Progenitor cell of endocrine pancreas (in vitro differentiated cells): ENCODE data around the gene TAOK2. TPM values are rescaled to one million over a fixed set of nuclear protein-coding genes. Genes with fewer than 3 reads are reported as not detected.

Source experiments
- DNase-seq: peaks from one replicate; pipeline ENCODE4 v3.0.0; 2021; ENCODE audit warnings: low spot score; ENCODE audit not compliant: unreplicated experiment
- H3K27ac Mint-ChIP-seq: 2 replicates; pipeline ENCODE4 v1.8.0; 2021; ENCODE audit warnings: mild to moderate bottlenecking, moderate library complexity, mixed read lengths
- H3K27me3 Mint-ChIP-seq: 2 replicates; pipeline ENCODE4 v1.8.0; 2021; ENCODE audit warnings: mixed read lengths
- H3K36me3 Mint-ChIP-seq: 2 replicates; pipeline ENCODE4 v1.8.0; 2022; ENCODE audit warnings: mixed read lengths; ENCODE audit not compliant: insufficient read depth
- H3K4me1 Mint-ChIP-seq: 2 replicates; pipeline ENCODE4 v1.8.0; 2021; ENCODE audit warnings: low read depth, mixed read lengths
- H3K4me3 Mint-ChIP-seq: 2 replicates; pipeline ENCODE4 v1.8.0; 2021; ENCODE audit warnings: low read depth, mild to moderate bottlenecking, moderate library complexity, mixed read lengths
- H3K9me3 Mint-ChIP-seq: 2 replicates; pipeline ENCODE4 v1.8.0; 2021; ENCODE audit warnings: low read depth, mixed read lengths
- total RNA-seq: library from RNA; stranded (reverse); gene quantifications from 2 replicates; pipeline ENCODE4 v1.2.1, GENCODE V29; 2021
- TF ChIP-seq, protein P1 (sequence below): fragments of 200-600 bp; sonication (generic); IDR thresholded peaks from one replicate; pipeline ENCODE4 v1.5.0; 2021; ENCODE audit warnings: antibody characterized with exemption, mild to moderate bottlenecking; ENCODE audit not compliant: unreplicated experiment

TAOK2 gene
- total RNA-seq, 1 donor from 2014 or later: 54.0 TPM

DNA sequence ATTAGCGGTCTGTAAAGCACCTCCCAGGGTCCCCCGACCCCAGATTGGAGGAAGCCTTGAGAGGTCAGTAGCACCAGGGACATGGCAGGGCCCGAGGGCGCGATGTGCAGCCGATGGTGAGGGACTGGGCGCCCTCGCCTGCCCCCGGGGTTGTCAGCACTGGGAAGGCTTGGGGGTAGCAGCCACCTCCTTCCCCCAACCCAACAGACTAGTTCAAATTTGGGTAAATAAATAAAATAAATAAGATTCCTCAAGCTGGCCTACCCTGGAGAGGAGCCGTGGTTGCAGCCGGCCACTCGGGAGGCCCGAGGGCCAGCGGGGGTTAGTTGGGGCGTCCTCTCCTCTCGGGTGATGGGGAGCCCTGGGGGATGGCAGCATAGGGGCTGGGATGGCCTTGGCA lies 50.8 kb downstream of the TAOK2 start:
- Mint-ChIP-seq H3K4me3 (no peak overlapping the region), H3K36me3 (no peaks in the 10 kb centered on the region), H3K9me3 (no peaks in the 10 kb centered on the region), H3K27me3 (peaks cover 35% of the 10 kb centered on the region), H3K4me1 (no peaks in the 10 kb centered on the region), H3K27ac (no peak overlapping the region)
- TF ChIP-seq, protein P1, sequence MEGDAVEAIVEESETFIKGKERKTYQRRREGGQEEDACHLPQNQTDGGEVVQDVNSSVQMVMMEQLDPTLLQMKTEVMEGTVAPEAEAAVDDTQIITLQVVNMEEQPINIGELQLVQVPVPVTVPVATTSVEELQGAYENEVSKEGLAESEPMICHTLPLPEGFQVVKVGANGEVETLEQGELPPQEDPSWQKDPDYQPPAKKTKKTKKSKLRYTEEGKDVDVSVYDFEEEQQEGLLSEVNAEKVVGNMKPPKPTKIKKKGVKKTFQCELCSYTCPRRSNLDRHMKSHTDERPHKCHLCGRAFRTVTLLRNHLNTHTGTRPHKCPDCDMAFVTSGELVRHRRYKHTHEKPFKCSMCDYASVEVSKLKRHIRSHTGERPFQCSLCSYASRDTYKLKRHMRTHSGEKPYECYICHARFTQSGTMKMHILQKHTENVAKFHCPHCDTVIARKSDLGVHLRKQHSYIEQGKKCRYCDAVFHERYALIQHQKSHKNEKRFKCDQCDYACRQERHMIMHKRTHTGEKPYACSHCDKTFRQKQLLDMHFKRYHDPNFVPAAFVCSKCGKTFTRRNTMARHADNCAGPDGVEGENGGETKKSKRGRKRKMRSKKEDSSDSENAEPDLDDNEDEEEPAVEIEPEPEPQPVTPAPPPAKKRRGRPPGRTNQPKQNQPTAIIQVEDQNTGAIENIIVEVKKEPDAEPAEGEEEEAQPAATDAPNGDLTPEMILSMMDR: no peak
- DNase-seq: no peak

DNA sequence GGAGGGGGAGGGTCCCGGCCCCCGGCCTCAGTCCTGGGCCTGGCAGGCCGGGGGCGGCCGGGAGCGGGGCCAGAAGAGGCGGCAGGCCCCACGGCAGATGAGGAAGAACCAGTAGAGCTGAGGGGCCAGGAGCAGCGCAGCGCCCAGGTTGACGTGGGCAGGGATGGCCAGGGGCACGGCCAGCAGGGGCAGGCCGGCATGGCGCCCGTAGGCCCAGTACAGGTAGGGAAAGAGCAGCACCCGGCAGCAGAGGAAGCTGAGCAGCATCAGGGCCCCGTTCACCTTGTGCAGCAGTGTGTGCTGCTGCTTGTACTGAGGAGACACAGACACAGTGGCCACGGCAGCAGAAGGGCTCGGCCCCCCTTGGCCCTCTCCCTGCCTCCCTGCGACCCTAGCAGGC lies 51.5 kb downstream of the TAOK2 start:
- H3K4me3 Mint-ChIP-seq: no peak overlapping the region
- no peaks in the 10 kb centered on the region for H3K36me3 Mint-ChIP-seq
- no peaks in the 10 kb centered on the region for H3K9me3 Mint-ChIP-seq
- peaks cover 42% of the 10 kb centered on the region for H3K27me3 Mint-ChIP-seq
- TF ChIP-seq, protein P1: no peak
- H3K4me1 Mint-ChIP-seq: no peaks in the 10 kb centered on the region
- H3K27ac Mint-ChIP-seq: no peak overlapping the region
- DNase-seq: no peak

DNA sequence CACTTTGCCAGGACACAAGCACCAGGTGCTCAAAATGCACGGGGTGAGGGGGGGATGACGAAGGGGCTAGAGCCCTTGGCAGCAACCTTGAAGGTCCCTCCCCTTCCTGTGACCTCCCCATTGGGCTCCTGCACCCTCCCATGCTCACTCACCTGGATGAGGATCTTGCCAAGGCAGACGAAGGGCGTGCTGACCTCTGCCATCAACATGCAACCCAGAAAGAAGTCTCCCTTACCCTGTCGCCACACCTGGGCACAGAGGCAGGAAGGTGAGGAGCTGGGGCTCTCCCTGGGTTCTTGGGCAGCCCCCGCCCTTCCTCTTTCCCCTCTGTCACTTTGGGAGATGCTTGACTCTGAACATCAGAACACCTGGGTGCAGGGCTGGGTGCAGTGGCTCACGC lies 51.9 kb downstream of the TAOK2 start:
- Mint-ChIP-seq H3K27me3 (peaks cover 45% of the 10 kb centered on the region), H3K4me3 (no peak overlapping the region), H3K36me3 (no peaks in the 10 kb centered on the region), H3K9me3 (no peaks in the 10 kb centered on the region), H3K4me1 (no peaks in the 10 kb centered on the region), H3K27ac (no peak overlapping the region)
- TF ChIP-seq, protein P1: no peak
- no peak for DNase-seq

DNA sequence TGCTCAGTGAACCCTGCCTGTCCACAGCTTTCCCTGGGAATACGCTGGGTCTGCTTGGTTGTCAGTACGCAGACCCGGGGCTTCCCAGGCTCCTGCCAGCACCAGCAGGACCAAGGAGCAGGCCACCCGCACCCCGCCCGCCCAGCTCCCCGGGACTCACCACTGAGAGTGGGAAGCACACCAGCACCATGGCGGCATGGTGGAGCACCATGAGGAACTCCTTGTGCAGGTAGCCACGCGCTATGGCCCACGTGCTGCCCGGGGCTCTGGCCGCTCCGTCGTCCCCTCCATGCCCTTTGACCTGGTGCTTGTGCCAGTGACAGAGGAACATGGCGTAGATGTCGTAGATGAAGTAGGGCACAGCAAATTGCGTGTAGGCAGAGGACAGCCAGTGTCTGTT lies 52.8 kb downstream of the TAOK2 start:
- TF ChIP-seq, protein P1: no peak
- no peaks in the 10 kb centered on the region for H3K36me3 Mint-ChIP-seq
- peaks cover 47% of the 10 kb centered on the region for H3K27me3 Mint-ChIP-seq
- no peaks in the 10 kb centered on the region for H3K9me3 Mint-ChIP-seq
- no peaks in the 10 kb centered on the region for H3K4me1 Mint-ChIP-seq
- no peak overlapping the region for H3K4me3 Mint-ChIP-seq
- DNase-seq: no peak
- H3K27ac Mint-ChIP-seq: no peak overlapping the region

DNA sequence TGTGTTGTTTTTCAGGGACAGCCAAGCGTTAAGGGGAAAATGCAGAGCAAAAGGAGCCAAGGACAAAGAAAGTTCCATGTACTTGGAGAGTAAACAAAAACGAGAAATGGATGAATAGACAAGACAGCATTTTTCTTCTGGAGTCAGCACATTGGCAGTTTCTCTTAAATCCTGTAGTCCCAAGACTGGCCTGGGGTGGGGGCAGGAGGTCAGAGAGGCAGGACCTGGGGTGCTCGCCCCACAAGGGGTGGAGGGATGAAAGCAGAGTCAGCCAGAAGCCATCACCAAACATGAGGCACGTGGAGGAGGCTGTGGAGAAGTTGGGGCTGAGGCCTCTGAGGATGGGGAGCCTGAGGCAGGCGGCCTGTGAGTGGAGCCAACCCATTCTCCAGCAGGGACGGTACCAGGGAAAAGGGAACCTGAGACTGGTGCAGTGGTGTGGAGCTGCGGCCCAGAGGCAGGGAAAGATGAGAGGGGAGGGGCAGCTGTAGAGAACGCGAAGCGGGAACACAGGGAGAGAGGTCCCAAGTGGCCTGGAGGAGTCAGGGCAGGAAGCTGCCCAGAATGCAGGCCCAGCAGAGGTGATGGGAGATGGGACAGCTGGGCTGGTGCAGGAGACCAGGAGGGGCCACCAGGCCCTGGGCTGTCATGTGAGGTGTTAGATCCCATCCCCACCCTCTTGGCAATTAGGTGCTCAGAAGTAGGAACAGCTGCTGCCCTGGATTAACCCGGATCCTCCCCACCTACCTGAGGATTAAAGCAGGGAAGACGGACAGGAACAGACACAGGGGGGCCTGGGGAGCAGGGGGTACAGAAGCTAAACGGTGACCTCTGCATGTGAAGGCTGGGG lies 54.1 kb downstream of the TAOK2 start:
- TF ChIP-seq, protein P1: no peak
- peaks cover 58% of the 10 kb centered on the region for H3K27me3 Mint-ChIP-seq
- no peak overlapping the region for H3K4me3 Mint-ChIP-seq
- H3K36me3 Mint-ChIP-seq: no peaks in the 10 kb centered on the region
- no peak for DNase-seq
- H3K9me3 Mint-ChIP-seq: no peaks in the 10 kb centered on the region
- no peak overlapping the region for H3K27ac Mint-ChIP-seq
- no peaks in the 10 kb centered on the region for H3K4me1 Mint-ChIP-seq
